Ishikawa (cell line): ENCODE data around the gene CSE1L.

Experiments used
- CEBPB ChIP-seq: IDR thresholded peaks from 2 replicates; pipeline ENCODE4 v1.6.1; 2012
- CREB1 ChIP-seq: IDR thresholded peaks from 2 replicates; pipeline ENCODE4 v1.6.1; 2012; ENCODE audit warnings: low read depth
- EP300 ChIP-seq: IDR thresholded peaks from 2 replicates; pipeline ENCODE4 v1.6.1; 2012; ENCODE audit warnings: borderline replicate concordance
- NFIC ChIP-seq: IDR thresholded peaks from 2 replicates; pipeline ENCODE4 v1.6.1; 2012
- RAD21 ChIP-seq: IDR thresholded peaks from 2 replicates; pipeline ENCODE4 v1.6.1; 2012; ENCODE audit warnings: low read depth
- REST ChIP-seq: IDR thresholded peaks from 2 replicates; pipeline ENCODE4 v1.6.1; 2012; ENCODE audit warnings: low read depth, mild to moderate bottlenecking
- TAF1 ChIP-seq: IDR thresholded peaks from 2 replicates; pipeline ENCODE4 v1.6.1; 2012; ENCODE audit warnings: low read depth, mild to moderate bottlenecking
- TCF12 ChIP-seq: IDR thresholded peaks from 2 replicates; pipeline ENCODE4 v1.6.1; 2012; ENCODE audit warnings: low read depth
- TEAD4 ChIP-seq: IDR thresholded peaks from 2 replicates; pipeline ENCODE4 v1.6.1; 2012
- YY1 ChIP-seq: IDR thresholded peaks from 2 replicates; pipeline ENCODE4 v1.6.1; 2012; ENCODE audit warnings: low read depth

- TF ChIP-seq YY1 (no peak), RAD21 (no peak), TCF12 (no peak), CEBPB (no peak), EP300 (no peak), NFIC (no peak), TAF1 (no peak), CREB1 (no peak), REST (no peak), TEAD4 (no peak)
These were observed 92.3 kb downstream of the CSE1L start for GRCh38 chr20:49138431-49138830.
